Right forelimb (tissue), 1 donor: ENCODE measurements around the gene HSF2.

ENCODE experiments used
- DNase-seq: peaks from one replicate; pipeline ENCODE4 v3.0.0-alpha.2; 2018

Gene HSF2

GRCh38 chr6:122400121-122400450 lies 634 bp downstream of the HSF2 start:
- DNase-seq = no peak

GRCh38 chr6:122400462-122401089 lies 1.1 kb downstream of the HSF2 start:
- DNase-seq = no peak

- DNase-seq = no peak
These were observed 1.7 kb downstream of the HSF2 start for GRCh38 chr6:122401104-122401503.

GRCh38 chr6:122404444-122404843 lies 5.0 kb downstream of the HSF2 start:
- no peak for DNase-seq

GRCh38 chr6:122405417-122405816 lies 6.0 kb downstream of the HSF2 start:
- DNase-seq = no peak

GRCh38 chr6:122406187-122406586 lies 6.7 kb downstream of the HSF2 start:
- DNase-seq = no peak

- no peak for DNase-seq
These were observed 8.3 kb downstream of the HSF2 start for GRCh38 chr6:122407712-122408111.

GRCh38 chr6:122408240-122408639 lies 8.8 kb downstream of the HSF2 start:
- no peak for DNase-seq

- no peak for DNase-seq
These were observed 9.4 kb downstream of the HSF2 start for GRCh38 chr6:122408702-122409458.

- no peak for DNase-seq
These were observed 12.5 kb downstream of the HSF2 start for GRCh38 chr6:122412001-122412400.

GRCh38 chr6:122416825-122417224 lies 17.4 kb downstream of the HSF2 start:
- DNase-seq = no peak

GRCh38 chr6:122422003-122422402 lies 22.6 kb downstream of the HSF2 start:
- DNase-seq = no peak

GRCh38 chr6:122422614-122423267 lies 23.3 kb downstream of the HSF2 start:
- DNase-seq = no peak

GRCh38 chr6:122423734-122424133 lies 24.3 kb downstream of the HSF2 start:
- DNase-seq = no peak

- no peak for DNase-seq
These were observed 27.1 kb downstream of the HSF2 start for GRCh38 chr6:122426597-122426996.

- no peak for DNase-seq
These were observed 29.3 kb downstream of the HSF2 start for GRCh38 chr6:122428781-122429180.

- DNase-seq = no peak
These were observed 29.9 kb downstream of the HSF2 start for GRCh38 chr6:122429323-122429722.

GRCh38 chr6:122431780-122432179 lies 32.3 kb downstream of the HSF2 start:
- DNase-seq = no peak

GRCh38 chr6:122432816-122433215 lies 33.4 kb downstream of the HSF2 start:
- DNase-seq = no peak

GRCh38 chr6:122438975-122439374 lies 39.5 kb downstream of the HSF2 start:
- DNase-seq = no peak

- DNase-seq = no peak
These were observed 45.8 kb downstream of the HSF2 start for GRCh38 chr6:122445274-122445673.

- no peak for DNase-seq
These were observed 49.6 kb downstream of the HSF2 start for GRCh38 chr6:122449069-122449468.

GRCh38 chr6:122452509-122452908 lies 53.1 kb downstream of the HSF2 start:
- DNase-seq = no peak

GRCh38 chr6:122454673-122455072 lies 55.2 kb downstream of the HSF2 start:
- DNase-seq = no peak
